ENCODE results near the gene DOK3.

The DOK3 gene

DNA sequence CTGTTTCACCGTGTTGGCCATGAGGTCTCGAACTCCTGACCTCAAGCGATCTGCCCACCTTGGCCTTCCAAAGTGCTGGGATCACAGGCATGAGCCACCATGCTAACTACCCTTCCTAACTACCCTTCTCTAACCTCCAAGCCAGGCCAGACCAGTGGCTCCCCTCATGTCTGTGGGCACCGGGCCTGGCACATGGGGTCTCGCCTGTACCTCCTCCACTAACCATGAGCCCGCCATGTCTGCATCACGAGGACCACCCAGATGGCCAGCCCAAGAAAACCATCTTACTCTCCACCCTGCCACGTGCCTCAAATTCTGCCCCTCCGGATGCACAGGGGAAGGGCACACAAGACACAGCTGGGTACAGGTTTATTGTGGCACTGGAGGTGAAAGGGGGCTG is 26.6 kb downstream of the DOK3 start:
- TF ChIP-seq, protein P1, sequence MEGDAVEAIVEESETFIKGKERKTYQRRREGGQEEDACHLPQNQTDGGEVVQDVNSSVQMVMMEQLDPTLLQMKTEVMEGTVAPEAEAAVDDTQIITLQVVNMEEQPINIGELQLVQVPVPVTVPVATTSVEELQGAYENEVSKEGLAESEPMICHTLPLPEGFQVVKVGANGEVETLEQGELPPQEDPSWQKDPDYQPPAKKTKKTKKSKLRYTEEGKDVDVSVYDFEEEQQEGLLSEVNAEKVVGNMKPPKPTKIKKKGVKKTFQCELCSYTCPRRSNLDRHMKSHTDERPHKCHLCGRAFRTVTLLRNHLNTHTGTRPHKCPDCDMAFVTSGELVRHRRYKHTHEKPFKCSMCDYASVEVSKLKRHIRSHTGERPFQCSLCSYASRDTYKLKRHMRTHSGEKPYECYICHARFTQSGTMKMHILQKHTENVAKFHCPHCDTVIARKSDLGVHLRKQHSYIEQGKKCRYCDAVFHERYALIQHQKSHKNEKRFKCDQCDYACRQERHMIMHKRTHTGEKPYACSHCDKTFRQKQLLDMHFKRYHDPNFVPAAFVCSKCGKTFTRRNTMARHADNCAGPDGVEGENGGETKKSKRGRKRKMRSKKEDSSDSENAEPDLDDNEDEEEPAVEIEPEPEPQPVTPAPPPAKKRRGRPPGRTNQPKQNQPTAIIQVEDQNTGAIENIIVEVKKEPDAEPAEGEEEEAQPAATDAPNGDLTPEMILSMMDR (IDR thresholded peaks at IDR 0.05; ENCODE audit: insufficient read depth, missing control alignments): no peak
- DNase-seq (ENCODE audit: insufficient read length, low spot score) (no peak), FAIRE-seq (no peak)

DNA sequence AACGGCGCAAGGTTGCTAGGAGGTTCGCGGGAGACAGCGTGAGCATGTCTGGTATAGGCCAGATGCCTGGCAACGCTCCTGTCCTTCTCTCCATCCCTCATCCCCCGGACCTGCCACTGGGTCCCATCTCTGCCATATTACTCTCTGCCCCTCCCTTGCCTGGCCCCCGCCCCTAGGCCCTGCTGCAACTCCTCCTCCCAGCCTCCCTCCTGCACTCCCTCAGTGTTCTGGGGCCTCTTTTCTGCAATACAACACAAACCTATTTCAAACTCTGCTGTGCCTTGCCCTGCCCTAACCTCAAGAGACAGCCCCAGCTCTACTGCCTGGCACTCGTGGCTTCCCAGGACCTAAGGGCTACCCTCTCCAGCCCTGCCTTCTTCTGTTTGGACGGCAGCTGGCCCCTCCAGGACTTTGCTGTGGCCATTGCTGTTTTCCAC is 27.2 kb downstream of the DOK3 start:
- DNase-seq (ENCODE audit: insufficient read length, low spot score): no peak
- FAIRE-seq: no peak
- TF ChIP-seq, protein P1 (IDR thresholded peaks at IDR 0.05; ENCODE audit: insufficient read depth, missing control alignments): no peak

DNA sequence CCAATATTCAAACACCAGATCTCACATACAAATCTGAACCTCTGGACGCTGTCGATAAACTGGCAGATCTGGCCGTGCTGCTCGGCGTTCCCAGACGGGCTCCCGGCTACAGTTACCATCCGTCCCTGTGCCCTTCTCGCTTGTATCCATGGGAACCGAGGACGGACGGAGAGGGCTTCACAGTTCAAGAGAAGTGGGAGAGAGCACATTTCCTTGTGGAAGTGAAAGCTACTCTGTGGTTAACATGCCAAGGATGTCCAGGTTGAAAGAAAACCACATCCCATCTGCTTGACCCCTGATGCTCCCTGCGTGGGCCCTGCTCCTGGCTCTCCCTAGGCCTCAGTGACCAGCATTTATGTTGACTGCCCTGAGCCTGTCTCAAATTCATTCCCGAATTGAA is 29.9 kb downstream of the DOK3 start:
- FAIRE-seq (no peak), DNase-seq (ENCODE audit: insufficient read length, low spot score) (no peak)
- TF ChIP-seq, protein P1 (IDR thresholded peaks at IDR 0.05; ENCODE audit: insufficient read depth, missing control alignments): no peak

DNA sequence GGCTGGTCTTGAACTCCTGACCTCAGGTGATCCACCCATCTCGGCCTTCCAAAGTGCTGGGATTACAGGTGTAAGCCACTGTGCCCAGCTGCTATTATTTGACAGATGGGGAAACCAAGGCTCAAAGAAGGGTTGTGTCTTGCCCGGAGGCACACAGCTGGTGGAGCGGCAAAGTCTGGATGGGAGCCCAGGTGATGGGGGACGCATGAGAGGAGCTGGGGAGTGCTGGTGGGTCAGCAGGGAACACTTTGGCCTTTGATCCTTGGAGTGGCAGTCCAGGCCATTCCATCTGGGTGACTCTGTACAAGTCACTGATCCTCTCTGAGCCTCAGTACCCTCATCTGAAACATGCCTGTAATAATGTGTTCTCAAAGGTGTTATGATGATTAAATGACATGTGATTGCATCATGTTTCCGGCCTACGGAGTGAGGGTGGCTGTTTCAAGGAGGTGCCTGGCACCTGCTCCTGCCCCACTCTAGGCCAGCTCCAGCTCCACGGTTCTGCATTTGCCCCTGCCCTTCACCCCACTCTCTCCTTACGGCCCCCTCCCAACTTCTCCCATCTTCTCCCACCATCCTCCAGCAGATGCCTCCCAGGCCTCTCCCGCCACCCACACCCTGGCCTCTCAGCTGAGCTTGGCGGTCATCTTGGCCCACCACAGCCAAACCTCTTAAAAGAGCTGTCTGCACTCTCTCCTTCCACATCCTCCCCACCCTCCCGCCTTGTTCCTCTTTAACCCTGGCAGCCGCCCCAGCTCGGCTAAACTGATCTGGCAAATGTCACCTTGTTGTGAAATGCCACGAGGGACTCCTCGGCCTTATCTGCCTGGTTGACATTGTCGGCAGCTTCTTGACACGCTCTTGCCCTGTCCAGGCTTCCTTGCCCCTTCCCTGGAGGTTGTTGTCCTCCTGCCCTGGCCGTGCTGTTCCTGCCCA is 30.6 kb downstream of the DOK3 start:
- FAIRE-seq (no peak), DNase-seq (ENCODE audit: insufficient read length, low spot score) (no peak)
- TF ChIP-seq, protein P1 (IDR thresholded peaks at IDR 0.05; ENCODE audit: insufficient read depth, missing control alignments): no peak

DNA sequence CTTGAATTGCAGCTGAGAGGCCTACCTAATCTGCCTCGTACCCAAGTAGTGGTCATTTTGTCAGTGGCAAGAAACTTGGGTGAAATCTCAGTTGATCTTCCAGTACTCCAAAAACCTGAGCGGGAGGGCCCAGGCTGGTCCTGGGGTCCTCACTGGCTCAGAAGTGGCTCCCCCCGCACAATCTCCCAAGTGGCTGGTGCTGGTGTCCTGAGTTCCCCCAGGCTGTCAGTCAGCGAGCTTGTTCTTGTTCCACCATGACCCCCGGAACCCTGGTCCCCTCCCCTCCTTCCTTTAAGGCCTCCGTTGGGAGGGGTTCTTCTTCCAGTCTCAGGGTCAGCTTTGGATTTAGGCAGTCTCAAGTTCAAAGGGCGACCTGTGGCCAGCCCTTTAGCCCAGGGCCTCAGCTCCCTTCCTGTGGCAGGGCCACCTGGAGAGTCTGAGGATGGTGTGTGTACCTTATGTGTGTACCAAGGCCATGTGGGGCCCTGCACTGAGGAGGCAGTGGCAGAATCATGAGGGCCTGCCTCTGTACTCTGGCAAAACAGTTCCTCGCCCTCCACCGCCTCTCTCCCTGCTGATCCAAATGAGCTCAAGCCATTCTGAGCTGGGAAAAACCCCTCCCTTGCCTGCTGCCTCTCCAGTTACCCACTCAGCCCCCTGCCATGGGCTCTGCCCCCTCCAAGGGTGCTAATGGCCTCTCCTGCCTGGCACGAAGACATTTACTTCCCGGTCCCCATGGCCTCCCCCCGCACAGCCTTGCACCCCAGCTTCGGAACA is 31.7 kb downstream of the DOK3 start:
- FAIRE-seq: no peak
- no peak for DNase-seq (ENCODE audit: insufficient read length, low spot score)
- TF ChIP-seq, protein P1 (IDR thresholded peaks at IDR 0.05; ENCODE audit: insufficient read depth, missing control alignments): no peak

DNA sequence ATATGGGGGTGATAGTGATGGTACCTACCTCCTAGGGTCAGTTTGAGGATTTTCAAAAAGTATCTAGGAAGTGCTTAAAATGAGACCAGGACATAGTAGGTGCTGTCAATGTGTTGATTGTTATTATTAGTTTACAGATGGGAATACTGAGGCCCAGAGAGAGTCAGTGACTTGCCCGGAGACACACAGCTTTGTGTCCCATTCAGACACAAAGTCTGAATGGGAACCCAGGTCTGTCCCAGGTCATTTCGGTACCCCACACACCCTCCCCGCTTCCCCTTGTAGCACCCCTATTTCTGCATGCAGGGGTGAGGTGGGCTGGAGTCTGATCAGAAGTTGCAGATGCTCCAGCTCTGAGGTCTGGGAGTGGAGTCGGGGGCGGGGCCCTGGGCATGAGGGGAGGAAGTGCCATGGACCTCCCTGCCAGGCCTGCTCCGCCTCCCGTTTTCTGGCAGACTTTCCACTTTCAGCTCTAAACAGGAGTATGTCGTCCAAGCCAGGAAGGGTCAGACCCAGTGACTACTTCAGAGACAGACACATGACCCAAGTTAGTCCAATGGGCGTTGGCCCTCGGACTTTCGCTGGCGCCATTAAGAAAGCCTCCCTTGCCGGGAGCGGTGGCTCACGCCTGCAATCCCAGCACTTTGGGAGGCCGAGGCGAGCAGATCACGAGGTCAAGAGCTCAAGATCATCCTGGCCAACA is 32.9 kb downstream of the DOK3 start:
- DNase-seq (ENCODE audit: insufficient read length, low spot score): no peak
- no peak for FAIRE-seq

More for the DNA sequence above, 32.9 kb downstream of the DOK3 start:
- TF ChIP-seq, protein P1 (IDR thresholded peaks at IDR 0.05; ENCODE audit: insufficient read depth, missing control alignments): no peak
